ENCODE results near the gene RET. TPM values are rescaled to one million over a fixed set of nuclear protein-coding genes. Genes with fewer than 3 reads are reported as not detected.

The RET gene
- total RNA-seq, 1 experiment from 2014 or later, result not detected

GRCh38 chr10:43057231-43057711 lies 19.6 kb upstream of the RET start:
- Histone ChIP-seq H3K4me2 (ENCODE audit: low read depth, low read length, poor library complexity, severe bottlenecking) (no peak overlapping the region), H3K9ac (ENCODE audit: low read length) (no peak overlapping the region), H2AFZ (ENCODE audit: low read length) (no peak overlapping the region), H3K27me3 (ENCODE audit: low read length) (no peaks in the 10 kb centered on the region), H3K9me2 (replicated peaks; ENCODE audit: insufficient read depth, low read length) (no peaks in the 10 kb centered on the region), H3K4me1 (ENCODE audit: low read length) (peaks cover 10% of the 10 kb centered on the region), H3K9me3 (ENCODE audit: low read length) (no peaks in the 10 kb centered on the region), H3K79me2 (ENCODE audit: low read length) (no peaks in the 10 kb centered on the region), H3K27ac (ENCODE audit: low read length) (no peak overlapping the region), H3K4me3 (ENCODE audit: low read length) (no peak overlapping the region), H3K36me3 (ENCODE audit: insufficient read depth, low read length) (no peaks in the 10 kb centered on the region), H4K20me1 (ENCODE audit: insufficient read depth, low read depth, low read length) (no peaks in the 10 kb centered on the region)
- DNase-seq, result no peak

GRCh38 chr10:43057831-43058340 lies 19.0 kb upstream of the RET start:
- no peak overlapping the region for H3K27ac ChIP-seq (ENCODE audit: low read length)
- H3K79me2 ChIP-seq (ENCODE audit: low read length), result no peaks in the 10 kb centered on the region
- H3K4me2 ChIP-seq (ENCODE audit: low read depth, low read length, poor library complexity, severe bottlenecking), result no peak overlapping the region
- H3K4me3 ChIP-seq (ENCODE audit: low read length), result no peak overlapping the region
- H3K27me3 ChIP-seq (ENCODE audit: low read length), result no peaks in the 10 kb centered on the region
- no peaks in the 10 kb centered on the region for H3K36me3 ChIP-seq (ENCODE audit: insufficient read depth, low read length)
- H3K9me3 ChIP-seq (ENCODE audit: low read length), result no peaks in the 10 kb centered on the region
- H2AFZ ChIP-seq (ENCODE audit: low read length), result no peak overlapping the region
- no peak for DNase-seq
- no peaks in the 10 kb centered on the region for H4K20me1 ChIP-seq (ENCODE audit: insufficient read depth, low read depth, low read length)
- peaks cover 10% of the 10 kb centered on the region for H3K4me1 ChIP-seq (ENCODE audit: low read length)
- H3K9me2 ChIP-seq (replicated peaks; ENCODE audit: insufficient read depth, low read length), result no peaks in the 10 kb centered on the region
- H3K9ac ChIP-seq (ENCODE audit: low read length), result no peak overlapping the region

DNA sequence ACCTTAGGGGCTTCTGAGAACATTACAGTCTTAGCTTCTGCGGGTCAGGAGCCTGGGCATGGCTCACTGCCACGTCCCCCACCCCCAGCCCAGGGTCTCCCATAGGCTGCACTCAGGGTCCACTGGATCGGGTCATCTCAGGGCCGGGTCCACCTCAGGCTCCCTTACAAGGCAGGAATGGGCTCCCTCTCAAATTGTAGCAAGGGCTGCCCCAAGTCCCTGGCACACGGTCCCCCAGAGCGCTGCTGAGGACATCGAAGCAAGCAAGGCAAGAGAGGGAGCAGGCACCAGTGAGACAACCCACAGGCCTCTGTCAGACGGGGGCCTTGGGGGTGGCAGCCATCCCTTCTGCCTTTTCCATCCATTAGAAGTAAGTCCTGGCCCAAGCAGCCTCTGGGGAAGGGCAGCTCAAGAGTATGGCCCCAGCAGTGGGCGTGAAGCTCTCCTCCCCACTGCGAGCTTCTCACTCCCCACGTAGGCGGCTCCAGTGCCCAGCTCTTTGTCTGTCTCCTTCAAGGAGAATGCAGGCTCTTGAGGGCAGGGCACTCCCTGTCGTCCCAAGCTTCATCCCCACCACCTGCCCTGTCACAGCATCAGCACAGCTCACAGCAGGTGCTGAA lies 18.0 kb upstream of the RET start:
- H4K20me1 ChIP-seq (ENCODE audit: insufficient read depth, low read depth, low read length), result no peaks in the 10 kb centered on the region
- no peaks in the 10 kb centered on the region for H3K9me3 ChIP-seq (ENCODE audit: low read length)

DNA sequence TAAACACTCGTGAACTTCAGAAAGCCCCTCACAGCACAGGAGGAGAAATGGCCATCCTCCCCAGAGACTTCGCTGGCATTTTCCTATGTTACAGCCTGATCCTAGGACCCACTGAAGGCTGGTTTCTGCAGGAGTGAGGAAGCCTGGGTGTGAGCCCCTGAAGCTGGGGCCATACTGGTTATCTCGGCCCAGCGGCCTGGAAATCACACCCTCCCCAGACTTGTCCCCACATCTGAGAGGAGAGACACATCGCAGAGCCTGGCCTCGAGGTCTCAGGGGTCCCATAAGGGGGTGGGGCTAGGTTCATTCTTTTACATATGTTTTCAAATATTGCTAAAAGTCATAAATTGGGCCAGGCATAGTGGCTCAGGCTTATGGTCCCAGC lies 17.5 kb upstream of the RET start:
- H2AFZ ChIP-seq (ENCODE audit: low read length), result no peak overlapping the region
- H3K9me3 ChIP-seq (ENCODE audit: low read length), result no peaks in the 10 kb centered on the region
- H4K20me1 ChIP-seq (ENCODE audit: insufficient read depth, low read depth, low read length), result no peaks in the 10 kb centered on the region
- no peak overlapping the region for H3K4me2 ChIP-seq (ENCODE audit: low read depth, low read length, poor library complexity, severe bottlenecking)
- no peaks in the 10 kb centered on the region for H3K36me3 ChIP-seq (ENCODE audit: insufficient read depth, low read length)
- DNase-seq, result no peak
- peaks cover 10% of the 10 kb centered on the region for H3K4me1 ChIP-seq (ENCODE audit: low read length)
- H3K79me2 ChIP-seq (ENCODE audit: low read length), result no peaks in the 10 kb centered on the region
- no peak overlapping the region for H3K4me3 ChIP-seq (ENCODE audit: low read length)
- H3K9ac ChIP-seq (ENCODE audit: low read length), result no peak overlapping the region
- H3K27ac ChIP-seq (ENCODE audit: low read length), result no peak overlapping the region
- no peaks in the 10 kb centered on the region for H3K27me3 ChIP-seq (ENCODE audit: low read length)
- no peaks in the 10 kb centered on the region for H3K9me2 ChIP-seq (replicated peaks; ENCODE audit: insufficient read depth, low read length)

More for the DNA sequence above, 18.0 kb upstream of the RET start:
- DNase-seq, result no peak
- Histone ChIP-seq H3K79me2 (ENCODE audit: low read length) (no peaks in the 10 kb centered on the region), H2AFZ (ENCODE audit: low read length) (no peak overlapping the region), H3K27me3 (ENCODE audit: low read length) (no peaks in the 10 kb centered on the region), H3K4me3 (ENCODE audit: low read length) (no peak overlapping the region), H3K9me2 (replicated peaks; ENCODE audit: insufficient read depth, low read length) (no peaks in the 10 kb centered on the region), H3K4me1 (ENCODE audit: low read length) (peaks cover 10% of the 10 kb centered on the region), H3K36me3 (ENCODE audit: insufficient read depth, low read length) (no peaks in the 10 kb centered on the region), H3K9ac (ENCODE audit: low read length) (no peak overlapping the region), H3K4me2 (ENCODE audit: low read depth, low read length, poor library complexity, severe bottlenecking) (no peak overlapping the region), H3K27ac (ENCODE audit: low read length) (no peak overlapping the region)

- Histone ChIP-seq H3K4me1 (ENCODE audit: low read length) (peaks cover 10% of the 10 kb centered on the region), H3K36me3 (ENCODE audit: insufficient read depth, low read length) (no peaks in the 10 kb centered on the region), H2AFZ (ENCODE audit: low read length) (no peak overlapping the region), H3K9me3 (ENCODE audit: low read length) (no peaks in the 10 kb centered on the region), H3K4me3 (ENCODE audit: low read length) (no peak overlapping the region; the same call in 1 of the 2 replicates), H3K4me2 (ENCODE audit: low read depth, low read length, poor library complexity, severe bottlenecking) (peak overlapping the region; percentile 32), H3K9me2 (replicated peaks; ENCODE audit: insufficient read depth, low read length) (no peaks in the 10 kb centered on the region), H3K27ac (ENCODE audit: low read length) (no peak overlapping the region), H3K27me3 (ENCODE audit: low read length) (no peaks in the 10 kb centered on the region), H4K20me1 (ENCODE audit: insufficient read depth, low read depth, low read length) (no peaks in the 10 kb centered on the region), H3K9ac (ENCODE audit: low read length) (no peak overlapping the region), H3K79me2 (ENCODE audit: low read length) (no peaks in the 10 kb centered on the region)
- peak; percentile 56 for DNase-seq
These were observed 17.0 kb upstream of the RET start for GRCh38 chr10:43059828-43060227.

GRCh38 chr10:43060291-43060690 lies 16.6 kb upstream of the RET start:
- H3K9me3 ChIP-seq (ENCODE audit: low read length), result no peaks in the 10 kb centered on the region

DNA sequence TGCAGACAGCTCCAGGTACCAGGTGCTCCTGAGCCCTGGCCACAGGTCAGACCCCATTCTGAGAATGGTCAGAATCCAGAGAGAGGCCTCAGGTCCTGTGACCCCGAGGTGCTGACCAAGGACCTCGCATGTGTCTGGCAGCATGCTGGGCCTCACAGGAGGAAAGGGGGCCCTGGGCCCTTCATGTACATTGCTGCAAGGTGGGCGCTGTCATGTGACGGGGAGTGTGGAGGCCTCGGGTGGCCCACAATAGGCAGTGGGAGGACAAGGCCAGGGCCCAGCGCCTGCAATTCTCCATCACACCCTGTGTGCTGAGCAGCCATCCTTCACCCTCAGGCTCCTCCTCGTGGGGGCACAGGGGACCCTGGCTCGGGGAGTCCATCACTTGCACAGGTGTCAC lies 15.5 kb upstream of the RET start:
- H3K27me3 ChIP-seq (ENCODE audit: low read length), result no peaks in the 10 kb centered on the region
- no peaks in the 10 kb centered on the region for H3K79me2 ChIP-seq (ENCODE audit: low read length)
- H3K4me2 ChIP-seq (ENCODE audit: low read depth, low read length, poor library complexity, severe bottlenecking), result no peak overlapping the region
- H3K9ac ChIP-seq (ENCODE audit: low read length), result no peak overlapping the region
- no peaks in the 10 kb centered on the region for H3K9me2 ChIP-seq (replicated peaks; ENCODE audit: insufficient read depth, low read length)
- DNase-seq, result no peak
- no peaks in the 10 kb centered on the region for H4K20me1 ChIP-seq (ENCODE audit: insufficient read depth, low read depth, low read length)
- no peak overlapping the region for H2AFZ ChIP-seq (ENCODE audit: low read length)
- no peaks in the 10 kb centered on the region for H3K9me3 ChIP-seq (ENCODE audit: low read length)
- H3K36me3 ChIP-seq (ENCODE audit: insufficient read depth, low read length), result no peaks in the 10 kb centered on the region
- H3K4me1 ChIP-seq (ENCODE audit: low read length), result peaks cover 10% of the 10 kb centered on the region
- H3K4me3 ChIP-seq (ENCODE audit: low read length), result no peak overlapping the region
- no peak overlapping the region for H3K27ac ChIP-seq (ENCODE audit: low read length)

More at GRCh38 chr10:43060291-43060690, 16.6 kb upstream of the RET start:
- no peak overlapping the region for H3K27ac ChIP-seq (ENCODE audit: low read length)
- no peak overlapping the region for H2AFZ ChIP-seq (ENCODE audit: low read length)
- no peaks in the 10 kb centered on the region for H3K9me2 ChIP-seq (replicated peaks; ENCODE audit: insufficient read depth, low read length)
- no peak overlapping the region; the same call in 1 of the 2 replicates for H3K4me3 ChIP-seq (ENCODE audit: low read length)
- H3K79me2 ChIP-seq (ENCODE audit: low read length), result no peaks in the 10 kb centered on the region
- H4K20me1 ChIP-seq (ENCODE audit: insufficient read depth, low read depth, low read length), result no peaks in the 10 kb centered on the region
- no peak for DNase-seq
- no peaks in the 10 kb centered on the region for H3K27me3 ChIP-seq (ENCODE audit: low read length)
- no peaks in the 10 kb centered on the region for H3K36me3 ChIP-seq (ENCODE audit: insufficient read depth, low read length)
- peak overlapping the region; percentile 32 for H3K4me2 ChIP-seq (ENCODE audit: low read depth, low read length, poor library complexity, severe bottlenecking)
- H3K9ac ChIP-seq (ENCODE audit: low read length), result no peak overlapping the region
- H3K4me1 ChIP-seq (ENCODE audit: low read length), result peaks cover 10% of the 10 kb centered on the region

DNA sequence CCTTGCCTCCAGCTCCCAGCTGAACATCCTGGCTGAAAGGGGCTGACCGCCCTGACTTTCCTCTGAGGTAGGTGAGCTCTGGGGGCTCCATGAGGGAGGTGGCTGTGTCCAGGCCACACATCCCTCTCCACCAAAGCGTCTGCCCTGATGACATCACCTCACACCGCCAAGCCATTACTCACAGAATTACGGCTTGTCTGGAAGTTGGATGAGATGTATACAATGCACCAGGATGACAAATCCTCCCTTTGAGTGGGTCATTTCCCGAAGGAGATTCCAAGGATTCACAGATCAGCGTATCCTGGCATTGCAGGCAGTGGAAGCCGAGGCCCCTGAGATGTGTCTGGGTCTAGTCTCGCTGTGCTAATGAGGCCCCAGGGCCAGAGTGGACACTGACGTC lies 15.1 kb upstream of the RET start:
- no peaks in the 10 kb centered on the region for H3K9me3 ChIP-seq (ENCODE audit: low read length)
- H4K20me1 ChIP-seq (ENCODE audit: insufficient read depth, low read depth, low read length), result no peaks in the 10 kb centered on the region
- DNase-seq, result no peak
- no peaks in the 10 kb centered on the region for H3K9me2 ChIP-seq (replicated peaks; ENCODE audit: insufficient read depth, low read length)
- H2AFZ ChIP-seq (ENCODE audit: low read length), result no peak overlapping the region
- H3K27me3 ChIP-seq (ENCODE audit: low read length), result no peaks in the 10 kb centered on the region
- H3K27ac ChIP-seq (ENCODE audit: low read length), result no peak overlapping the region
- H3K4me1 ChIP-seq (ENCODE audit: low read length), result peaks cover 10% of the 10 kb centered on the region
- no peak overlapping the region for H3K9ac ChIP-seq (ENCODE audit: low read length)
- no peaks in the 10 kb centered on the region for H3K79me2 ChIP-seq (ENCODE audit: low read length)
- no peaks in the 10 kb centered on the region for H3K36me3 ChIP-seq (ENCODE audit: insufficient read depth, low read length)
- no peak overlapping the region for H3K4me3 ChIP-seq (ENCODE audit: low read length)
- no peak overlapping the region for H3K4me2 ChIP-seq (ENCODE audit: low read depth, low read length, poor library complexity, severe bottlenecking)

All from Karpas-422 (cell line).